Right kidney (tissue), 9 donors: ENCODE results near the gene FAM25A.
"Not testable (repeated sequence)": the region's sequence is repeated elsewhere in the genome, so short reads cannot be mapped to it uniquely, and the experiment has no call there.

Experiments
- DNase-seq: peaks from one replicate; pipeline ENCODE4 v3.0.0-alpha.2; 2016
- long read RNA-seq, 8 donors: transcript quantifications; one replicate each; lab custom pipeline, GENCODE V29; 2026

The FAM25A gene
- long read RNA-seq, donor 1: 0 reads
- long read RNA-seq, donor 2: 0 reads
- long read RNA-seq, donor 3: 0 reads
- long read RNA-seq, donor 4: 0 reads
- long read RNA-seq, donor 5: 0 reads
- long read RNA-seq, donor 6: 0 reads
- long read RNA-seq, donor 7: 0 reads
- long read RNA-seq, donor 8: 0 reads

- not testable (repeated sequence) for DNase-seq
Measured at GRCh38 chr10:87020056-87020455, at the start of gene FAM25A. Gene FAM25A (plus strand): TSS chr10:87020294. CDS start chr10:87020325, 31 bp downstream.

GRCh38 chr10:86970982-86971231 is 49.2 kb upstream of the FAM25A start:
- no peak for DNase-seq

GRCh38 chr10:86971232-86971991 is 48.7 kb upstream of the FAM25A start:
- peak; percentile 84 for DNase-seq

GRCh38 chr10:86972613-86973380 is 47.3 kb upstream of the FAM25A start:
- DNase-seq: no peak

DNA sequence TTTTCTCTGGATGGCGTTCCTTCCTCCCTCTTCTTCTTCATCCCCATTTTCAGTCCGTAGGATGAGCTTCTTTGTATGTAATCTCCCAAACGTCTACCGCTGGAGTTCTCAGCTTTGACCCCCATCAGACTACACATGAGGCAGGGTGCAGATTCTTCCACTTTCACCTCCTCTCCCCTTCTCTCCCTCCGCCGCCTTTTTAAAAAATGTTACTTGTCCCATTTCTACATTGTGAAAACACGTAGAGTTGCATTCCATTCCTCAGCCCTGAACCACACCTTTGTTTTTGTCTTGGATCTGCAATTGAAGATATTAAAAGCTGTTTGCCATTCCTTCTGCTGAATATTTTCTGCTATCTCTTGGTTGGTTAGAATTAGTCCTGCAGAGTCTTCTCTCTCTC is 45.6 kb upstream of the FAM25A start:
- no peak for DNase-seq

DNA sequence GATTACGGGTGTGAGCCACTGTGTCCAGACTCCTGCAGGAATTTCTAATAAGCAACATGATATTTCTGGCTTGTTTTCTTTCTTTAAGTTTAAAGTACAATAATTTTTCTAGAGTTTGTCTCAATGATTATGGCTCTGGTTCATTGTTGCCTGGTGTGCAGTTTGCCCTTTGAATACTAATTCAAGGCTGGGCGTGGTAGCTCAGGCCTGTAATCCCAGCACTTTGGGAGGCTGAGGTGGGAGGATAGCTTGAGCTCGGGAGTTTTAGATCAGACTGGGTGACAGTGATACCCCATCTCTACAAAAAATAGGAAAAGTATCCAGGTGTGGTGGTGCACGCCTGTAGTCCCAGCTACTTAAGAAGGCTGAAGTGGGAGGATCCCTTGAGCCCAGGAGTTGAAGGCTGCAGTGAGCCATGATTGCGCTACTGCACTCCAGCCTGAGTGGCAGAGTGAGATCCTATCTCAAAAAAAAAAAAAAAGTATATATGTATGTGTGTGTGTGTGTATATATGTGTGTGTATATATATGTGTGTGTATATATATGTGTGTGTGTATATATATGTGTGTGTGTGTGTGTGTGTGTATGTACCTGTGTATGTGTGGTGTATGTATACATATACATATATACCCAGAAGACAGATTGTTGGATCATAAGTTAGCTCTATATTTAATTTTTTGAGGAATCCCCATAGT is 43.6 kb upstream of the FAM25A start:
- DNase-seq: no peak

DNA sequence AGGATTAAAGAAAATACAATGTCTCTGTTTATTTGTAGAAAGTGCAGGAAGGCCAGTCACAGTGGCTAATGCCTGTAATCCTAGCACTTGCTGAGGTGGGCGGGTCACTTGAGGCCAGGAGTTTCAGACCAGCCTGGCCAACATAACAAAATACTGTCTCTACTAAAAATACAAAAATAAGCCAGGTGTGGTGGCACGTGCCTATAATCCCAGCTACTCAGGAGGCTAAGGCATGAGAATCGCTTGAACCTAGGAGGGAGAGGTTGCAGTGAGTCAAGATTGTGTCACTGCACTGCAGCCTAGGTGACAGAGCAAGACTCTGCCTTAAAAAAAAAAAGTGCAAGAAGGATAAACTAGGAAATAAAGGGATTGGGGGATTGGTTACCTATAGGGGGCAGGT is 41.6 kb upstream of the FAM25A start:
- DNase-seq: not testable (repeated sequence)

GRCh38 chr10:86979296-86979818 is 40.7 kb upstream of the FAM25A start:
- no peak for DNase-seq

GRCh38 chr10:86979977-86980448 is 40.1 kb upstream of the FAM25A start:
- no peak for DNase-seq

GRCh38 chr10:86981020-86981419 is 39.1 kb upstream of the FAM25A start:
- DNase-seq: not testable (repeated sequence)

- no peak for DNase-seq
Measured at GRCh38 chr10:86981716-86982115, 38.4 kb upstream of the FAM25A start.

- not testable (repeated sequence) for DNase-seq
Measured at GRCh38 chr10:86984498-86984897, 35.6 kb upstream of the FAM25A start.

DNA sequence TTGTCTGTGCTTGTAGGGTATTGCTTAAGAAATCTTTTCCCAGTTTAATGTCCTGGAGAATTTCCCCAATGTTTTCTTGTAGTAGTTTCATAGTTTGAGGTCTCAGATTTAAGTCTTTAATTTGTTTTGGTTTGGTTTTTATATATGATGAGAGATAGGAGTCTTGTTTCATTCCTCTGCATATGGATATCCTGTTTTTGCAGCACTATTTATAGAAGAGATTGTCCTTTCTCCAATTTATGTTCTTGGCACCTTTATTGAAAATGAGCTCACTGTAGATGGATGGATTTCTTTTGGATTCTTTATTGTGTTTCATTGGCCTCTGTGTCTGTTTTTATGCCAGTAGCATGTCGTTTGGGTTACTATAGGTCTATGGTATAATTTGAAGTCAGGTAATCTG is 31.6 kb upstream of the FAM25A start:
- DNase-seq: no peak

GRCh38 chr10:86991362-86991761 is 28.7 kb upstream of the FAM25A start:
- not testable (repeated sequence) for DNase-seq

DNA sequence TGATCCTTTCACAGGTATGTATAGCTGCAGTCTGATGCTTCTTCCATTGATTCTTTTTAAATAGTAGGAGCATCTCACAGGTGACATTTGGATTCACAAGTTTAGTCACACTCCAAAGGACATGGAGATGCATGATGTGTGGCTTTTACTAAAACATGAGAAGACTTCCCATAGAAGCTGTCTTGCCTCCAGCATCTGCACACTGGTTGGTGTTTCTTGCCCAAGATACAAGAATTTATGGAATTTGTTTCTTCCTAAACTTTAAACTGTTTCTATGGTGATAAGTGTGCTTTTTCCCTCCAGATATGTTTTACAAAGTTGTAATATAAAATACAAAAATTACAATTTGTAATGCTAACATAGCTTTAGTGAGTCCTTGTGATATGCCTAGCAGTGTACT is 27.6 kb upstream of the FAM25A start:
- DNase-seq: no peak

- no peak for DNase-seq
Measured at GRCh38 chr10:86992929-86993328, 27.2 kb upstream of the FAM25A start.

DNA sequence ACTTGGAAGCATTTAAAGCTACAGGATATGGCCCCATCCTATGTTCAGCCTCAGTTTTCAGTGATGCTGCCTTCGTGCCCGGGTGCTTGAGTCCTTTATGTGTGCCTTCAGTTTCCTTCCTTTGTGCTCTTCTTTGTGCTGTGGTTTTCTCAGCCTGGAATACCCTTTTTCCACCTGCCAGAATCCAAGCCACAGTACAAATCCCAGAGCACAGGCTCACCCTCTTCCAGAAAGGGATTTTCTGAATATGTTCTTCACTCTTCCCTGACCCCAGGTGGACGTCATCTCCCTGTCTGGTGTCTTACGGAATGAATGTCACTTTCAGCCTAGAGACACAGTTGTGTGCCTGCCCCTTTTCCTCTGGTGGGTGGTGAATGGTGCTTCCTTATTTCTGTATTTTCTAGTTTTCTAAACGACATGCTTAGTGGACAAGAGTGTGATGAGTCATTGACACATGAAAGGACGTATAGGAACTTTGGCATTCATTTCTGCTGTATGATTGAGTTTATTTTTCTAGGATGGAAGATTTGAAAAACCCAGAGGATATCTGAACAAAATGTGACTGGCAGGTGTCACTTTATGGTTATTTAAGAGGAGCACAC is 20.2 kb upstream of the FAM25A start:
- DNase-seq: not testable (repeated sequence)

- DNase-seq: no peak
Measured at GRCh38 chr10:87000491-87000890, 19.6 kb upstream of the FAM25A start.

- DNase-seq: not testable (repeated sequence)
Measured at GRCh38 chr10:87007124-87007523, 13.0 kb upstream of the FAM25A start.

GRCh38 chr10:87007674-87008073 is 12.4 kb upstream of the FAM25A start:
- not testable (repeated sequence) for DNase-seq

DNA sequence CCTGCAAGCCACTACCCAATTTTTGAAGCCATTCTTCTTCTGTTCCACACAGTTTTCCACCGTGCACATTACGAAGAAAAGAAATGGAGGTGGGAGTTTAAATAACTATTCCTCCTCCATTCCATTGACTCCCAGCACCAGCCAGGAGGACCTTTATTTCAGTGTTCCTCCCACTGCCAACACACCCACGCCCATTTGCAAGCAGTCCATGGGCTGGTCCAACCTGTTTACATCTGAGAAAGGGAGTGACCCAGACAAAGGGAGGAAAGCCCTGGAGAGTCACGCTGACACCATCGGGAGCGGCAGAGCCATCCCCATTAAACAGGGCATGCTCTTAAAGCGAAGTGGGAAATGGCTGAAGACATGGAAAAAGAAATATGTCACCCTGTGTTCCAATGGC is 11.8 kb upstream of the FAM25A start:
- DNase-seq: not testable (repeated sequence)

- DNase-seq: not testable (repeated sequence)
Measured at GRCh38 chr10:87009134-87009696, 10.9 kb upstream of the FAM25A start.
